CD14-positive monocyte (primary cell): Measurements from ENCODE around the gene KCTD16. TPM values are rescaled to one million over a fixed set of nuclear protein-coding genes. Genes with fewer than 3 reads are reported as not detected.

ENCODE experiments used
- DNase-seq, 3 donors: peaks; one replicate each; pipeline ENCODE4 v3.0.0-alpha.2; 2011 to 2022
- H2AFZ ChIP-seq: 2 replicates; pipeline ENCODE4 v1.6.0; 2012; ENCODE audit warnings: mild to moderate bottlenecking, low read depth, low read length, inconsistent platforms; ENCODE audit not compliant: insufficient read depth, poor library complexity, severe bottlenecking
- H3K27ac ChIP-seq, 2 donors: 1 replicate in 1 of 2; 2 replicates in 1 of 2; pipeline ENCODE4 v1.5.1; 2012 to 2013; ENCODE audit warnings: low read length in 2 of 2, control low read depth in 1 of 2, inconsistent platforms in 1 of 2, low read depth in 1 of 2, mild to moderate bottlenecking in 1 of 2
- H3K27me3 ChIP-seq, 2 donors: one replicate each; pipeline versions ENCODE4 v1.6.0 to v1.6.1; 2011 to 2013; ENCODE audit warnings: low read length in 2 of 2; ENCODE audit not compliant: control insufficient read depth in 2 of 2, insufficient read depth in 2 of 2
- H3K36me3 ChIP-seq, 2 donors: replicated peaks in 1 of 2; 1 replicate in 1 of 2; 2 replicates in 1 of 2; pipeline versions ENCODE4 v1.5.1 to v1.6.1; 2012 to 2013; ENCODE audit warnings: low read length in 2 of 2, control low read depth in 1 of 2, inconsistent platforms in 1 of 2, mild to moderate bottlenecking in 1 of 2; ENCODE audit not compliant: insufficient read depth in 2 of 2, control insufficient read depth in 1 of 2
- H3K4me1 ChIP-seq, 2 donors: 1 replicate in 1 of 2; 2 replicates in 1 of 2; pipeline versions ENCODE4 v1.5.1 to v1.6.1; 2012 to 2013; ENCODE audit warnings: low read length in 2 of 2, control low read depth in 1 of 2, inconsistent platforms in 1 of 2, mild to moderate bottlenecking in 1 of 2, moderate library complexity in 1 of 2; ENCODE audit not compliant: insufficient read depth in 2 of 2, control insufficient read depth in 1 of 2
- H3K4me2 ChIP-seq: replicated peaks from 2 replicates; pipeline ENCODE3; 2012; ENCODE audit warnings: low read length, moderate library complexity, mild to moderate bottlenecking; ENCODE audit not compliant: poor library complexity, severe bottlenecking; ENCODE audit errors: extremely low read depth
- H3K4me3 ChIP-seq, 3 experiments: fragments of 200-600 bp in 1 of 3; sonication (generic) in 1 of 3; replicated peaks in 1 of 3; 1 replicate in 2 of 3; 2 replicates in 1 of 3; pipeline ENCODE4 v1.5.1; 2011 to 2013; ENCODE audit warnings: low read length in 3 of 3, mild to moderate bottlenecking in 3 of 3, control low read depth in 2 of 3, low read depth in 2 of 3, inconsistent platforms in 1 of 3, moderate library complexity in 1 of 3
- H3K79me2 ChIP-seq: 2 replicates; pipeline ENCODE4 v1.6.0; 2012; ENCODE audit warnings: mild to moderate bottlenecking, control low read depth, inconsistent platforms, low read length, moderate library complexity; ENCODE audit not compliant: insufficient read depth
- H3K9ac ChIP-seq: 2 replicates; pipeline ENCODE4 v1.6.0; 2017; ENCODE audit warnings: low read length, mild to moderate bottlenecking; ENCODE audit not compliant: insufficient read depth, poor library complexity, severe bottlenecking
- H3K9me3 ChIP-seq, 2 donors: replicated peaks in 1 of 2; 1 replicate in 1 of 2; 2 replicates in 1 of 2; pipeline versions ENCODE4 v1.5.1 to v1.6.1; 2012 to 2013; ENCODE audit warnings: low read length in 2 of 2, control low read depth in 1 of 2; ENCODE audit not compliant: control insufficient read depth in 1 of 2, insufficient read depth in 1 of 2
- H4K20me1 ChIP-seq: 2 replicates; pipeline ENCODE4 v1.6.0; 2012; ENCODE audit warnings: mild to moderate bottlenecking, low read length, control low read depth, moderate library complexity; ENCODE audit not compliant: insufficient read depth
- H3K27ac Mint-ChIP-seq, 7 donors: one replicate each; pipeline ENCODE4 v1.8.0; 2020; ENCODE audit warnings: mild to moderate bottlenecking in 7 of 7, mixed read lengths in 7 of 7, moderate library complexity in 6 of 7, inconsistent platforms in 2 of 7
- H3K27me3 Mint-ChIP-seq, 3 donors: one replicate each; pipeline ENCODE4 v1.8.0; 2021 to 2022; ENCODE audit warnings: low read depth in 3 of 3, mild to moderate bottlenecking in 3 of 3, mixed read lengths in 3 of 3, moderate library complexity in 3 of 3, inconsistent platforms in 1 of 3
- H3K36me3 Mint-ChIP-seq, 2 donors: one replicate each; pipeline ENCODE4 v1.8.0; 2020; ENCODE audit warnings: mixed read lengths in 2 of 2, inconsistent platforms in 1 of 2, mild to moderate bottlenecking in 1 of 2
- H3K4me1 Mint-ChIP-seq: one replicate; pipeline ENCODE4 v1.8.0; 2020; ENCODE audit warnings: mild to moderate bottlenecking, mixed read lengths
- H3K4me3 Mint-ChIP-seq, 2 donors: one replicate each; pipeline ENCODE4 v1.8.0; 2020; ENCODE audit warnings: mild to moderate bottlenecking in 2 of 2, mixed read lengths in 2 of 2, moderate library complexity in 1 of 2
- H3K9me3 Mint-ChIP-seq, 7 donors: one replicate each; pipeline ENCODE4 v1.8.0; 2020 to 2022; ENCODE audit warnings: mixed read lengths in 7 of 7, mild to moderate bottlenecking in 6 of 7, moderate library complexity in 6 of 7, inconsistent platforms in 2 of 7
- WGBS: methylation state at CpG from one replicate; pipeline ENCODE4 v1.1.5; 2013; ENCODE audit warnings: missing lambda C conversion rate; ENCODE audit not compliant: insufficient coverage; 5-methylcytosine and 5-hydroxymethylcytosine counted together
- intact Hi-C, 2 donors: fragments of 100-400 bp; cut with micrococcal nuclease; formaldehyde crosslinking; loops; one replicate each; pipeline versions ENCODE4 v1.15.0 to v1.15.1; 2023
- polyA plus RNA-seq, 3 donors: library from polyadenylated mRNA; depleted of rRNA in 1 of 3; unstranded in 2 of 3; stranded (reverse) in 1 of 3; fragments of 300-500 nt in 2 of 3; fragments of >200 nt in 1 of 3; fragmentation: Illumina TruSeq in 2 of 3; gene quantifications; 1 replicate in 2 of 3; 2 replicates in 1 of 3; pipeline ENCODE4 v1.2.3, GENCODE V29; 2012 to 2021
- TF ChIP-seq, protein P1 (sequence below): fragments of 200-600 bp; IDR thresholded peaks from one replicate; pipeline ENCODE4 v1.8.0; 2022; ENCODE audit warnings: antibody characterized with exemption, mild to moderate bottlenecking

Gene KCTD16
- polyA plus RNA-seq, 3 donors = not detected

DNA sequence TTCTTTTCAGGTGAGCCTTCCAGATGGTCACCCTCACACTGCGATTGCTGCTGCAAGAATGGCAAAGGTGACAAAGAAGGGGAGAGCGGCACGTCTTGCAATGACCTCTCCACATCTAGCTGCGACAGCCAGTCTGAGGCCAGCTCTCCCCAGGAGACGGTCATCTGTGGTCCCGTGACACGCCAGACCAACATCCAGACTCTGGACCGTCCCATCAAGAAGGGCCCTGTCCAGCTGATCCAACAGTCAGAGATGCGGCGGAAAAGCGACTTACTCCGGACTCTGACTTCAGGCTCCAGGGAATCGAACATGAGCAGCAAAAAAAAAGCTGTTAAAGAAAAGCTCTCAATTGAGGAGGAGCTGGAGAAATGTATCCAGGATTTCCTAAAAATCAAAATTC lies 303.0 kb downstream of the KCTD16 start:
- H3K9me3 Mint-ChIP-seq = peaks cover 0 to 3% (median 0%) of the 10 kb centered on the region in 7 donors
- intact Hi-C loops = no loop called here
- peaks cover 0 to 2% (median 0%) of the 10 kb centered on the region in 3 donors for H3K27me3 Mint-ChIP-seq
- Histone ChIP-seq H3K27me3 (no peaks in the 10 kb centered on the region), H3K4me1 (no peaks in the 10 kb centered on the region), H3K4me2 (no peak overlapping the region), H4K20me1 (no peaks in the 10 kb centered on the region), H2AFZ (no peak overlapping the region), H3K4me3 (no peak overlapping the region), H3K9me3 (no peaks in the 10 kb centered on the region), H3K27ac (no peak overlapping the region), H3K9ac (no peak overlapping the region), H3K36me3 (no peaks in the 10 kb centered on the region), H3K79me2 (no peaks in the 10 kb centered on the region)
- 95% methylated on average over 10 of the region's 13 CpGs for WGBS
- no peaks in the 10 kb centered on the region for H3K36me3 Mint-ChIP-seq
- DNase-seq = no peak
- no peak overlapping the region for H3K4me3 Mint-ChIP-seq
- TF ChIP-seq, protein P1, sequence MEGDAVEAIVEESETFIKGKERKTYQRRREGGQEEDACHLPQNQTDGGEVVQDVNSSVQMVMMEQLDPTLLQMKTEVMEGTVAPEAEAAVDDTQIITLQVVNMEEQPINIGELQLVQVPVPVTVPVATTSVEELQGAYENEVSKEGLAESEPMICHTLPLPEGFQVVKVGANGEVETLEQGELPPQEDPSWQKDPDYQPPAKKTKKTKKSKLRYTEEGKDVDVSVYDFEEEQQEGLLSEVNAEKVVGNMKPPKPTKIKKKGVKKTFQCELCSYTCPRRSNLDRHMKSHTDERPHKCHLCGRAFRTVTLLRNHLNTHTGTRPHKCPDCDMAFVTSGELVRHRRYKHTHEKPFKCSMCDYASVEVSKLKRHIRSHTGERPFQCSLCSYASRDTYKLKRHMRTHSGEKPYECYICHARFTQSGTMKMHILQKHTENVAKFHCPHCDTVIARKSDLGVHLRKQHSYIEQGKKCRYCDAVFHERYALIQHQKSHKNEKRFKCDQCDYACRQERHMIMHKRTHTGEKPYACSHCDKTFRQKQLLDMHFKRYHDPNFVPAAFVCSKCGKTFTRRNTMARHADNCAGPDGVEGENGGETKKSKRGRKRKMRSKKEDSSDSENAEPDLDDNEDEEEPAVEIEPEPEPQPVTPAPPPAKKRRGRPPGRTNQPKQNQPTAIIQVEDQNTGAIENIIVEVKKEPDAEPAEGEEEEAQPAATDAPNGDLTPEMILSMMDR = no peak
- peaks cover 2% of the 10 kb centered on the region for H3K4me1 Mint-ChIP-seq
- H3K27ac Mint-ChIP-seq = no peak overlapping the region

DNA sequence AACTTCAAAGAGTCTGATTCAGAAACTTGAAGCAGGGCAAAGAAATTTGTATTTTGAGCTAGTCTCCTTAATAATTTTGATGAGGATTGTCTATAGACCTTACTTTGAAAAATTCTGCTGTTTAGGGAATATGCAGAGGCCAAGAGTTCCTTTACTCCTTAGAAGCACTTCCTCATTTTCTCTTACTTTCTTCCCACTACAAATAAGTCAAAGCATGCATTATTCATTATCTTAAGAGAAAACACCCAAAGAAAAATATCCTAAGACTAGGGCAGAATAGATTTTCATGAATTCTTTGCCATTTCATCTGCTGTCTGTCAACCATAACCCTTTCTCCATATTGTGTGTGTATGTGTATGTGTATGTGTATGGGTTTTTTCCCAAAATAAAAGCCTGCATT lies 307.9 kb downstream of the KCTD16 start:
- no peak overlapping the region for H3K9ac ChIP-seq
- H3K27ac ChIP-seq = no peak overlapping the region
- H3K4me3 Mint-ChIP-seq = no peak overlapping the region
- no peak overlapping the region for H3K4me3 ChIP-seq
- H4K20me1 ChIP-seq = no peaks in the 10 kb centered on the region
- TF ChIP-seq, protein P1 = no peak
- no peaks in the 10 kb centered on the region for H3K4me1 ChIP-seq
- H3K9me3 Mint-ChIP-seq = no peaks in the 10 kb centered on the region
- no peaks in the 10 kb centered on the region for H3K27me3 ChIP-seq
- H3K4me1 Mint-ChIP-seq = no peaks in the 10 kb centered on the region
- intact Hi-C loops = no loop called here
- no peak for DNase-seq
- no peaks in the 10 kb centered on the region for H3K27me3 Mint-ChIP-seq
- H3K79me2 ChIP-seq = no peaks in the 10 kb centered on the region
- no peaks in the 10 kb centered on the region for H3K9me3 ChIP-seq
- no peak overlapping the region for H3K4me2 ChIP-seq
- H3K27ac Mint-ChIP-seq = no peak overlapping the region
- no peaks in the 10 kb centered on the region for H3K36me3 Mint-ChIP-seq
- H2AFZ ChIP-seq = no peak overlapping the region
- no peaks in the 10 kb centered on the region for H3K36me3 ChIP-seq
